HepG2 (cell line): Measurements from ENCODE around the gene TMEM151A. TPM values are rescaled to one million over a fixed set of nuclear protein-coding genes. Genes with fewer than 3 reads are reported as not detected.
A peak's percentile ranks its signal among the peaks of the same experiment; 100 is the strongest.

Experiments used
- CEBPG ChIP-seq: IDR thresholded peaks from 2 replicates; pipeline ENCODE4 v1.6.1; 2016
- CHCHD3 ChIP-seq: sonication (generic); formaldehyde crosslinking; IDR thresholded peaks from 2 replicates; pipeline ENCODE4 v1.8.0; 2022; ENCODE audit warnings: mild to moderate bottlenecking, missing genetic modification reagents, moderate library complexity
- EED ChIP-seq: sonication (generic); formaldehyde crosslinking; IDR thresholded peaks from 2 replicates; pipeline ENCODE4 v1.5.0; 2020; ENCODE audit warnings: mild to moderate bottlenecking, missing genetic modification reagents
- HNF4G ChIP-seq, 2 experiments: sonication (generic) in 1 of 2; formaldehyde crosslinking in 1 of 2; IDR thresholded peaks; 2 replicates each; pipeline versions ENCODE4 v1.4.0 to v1.6.1; 2011 to 2020; ENCODE audit warnings: borderline replicate concordance in 2 of 2, low read depth in 2 of 2, mild to moderate bottlenecking in 2 of 2, low read length in 1 of 2, missing genetic modification reagents in 1 of 2, moderate library complexity in 1 of 2
- HNRNPL ChIP-seq: fragments of 200-400 bp; formaldehyde crosslinking; IDR thresholded peaks from 2 replicates; pipeline ENCODE4 v1.6.1; 2017; ENCODE audit warnings: mild to moderate bottlenecking, low read depth, low read length
- KLF15 ChIP-seq: sonication (generic); formaldehyde crosslinking; IDR thresholded peaks from 2 replicates; pipeline ENCODE4 v1.8.1; 2023; ENCODE audit warnings: borderline replicate concordance, mild to moderate bottlenecking, inconsistent platforms, missing genetic modification reagents, mixed read lengths
- MATR3 ChIP-seq: sonication (generic); formaldehyde crosslinking; IDR thresholded peaks from 2 replicates; pipeline ENCODE4 v1.4.0; 2020; ENCODE audit warnings: missing genetic modification reagents
- MTF2 ChIP-seq: sonication (generic); formaldehyde crosslinking; IDR thresholded peaks from 2 replicates; pipeline ENCODE4 v1.5.0; 2020; ENCODE audit warnings: missing genetic modification reagents, borderline replicate concordance
- PHF5A ChIP-seq: IDR thresholded peaks from one replicate; pipeline ENCODE4 v1.6.1; 2018; ENCODE audit warnings: low read depth, missing genetic modification reagents; ENCODE audit not compliant: unreplicated experiment
- STAG1 ChIP-seq: sonication (generic); formaldehyde crosslinking; IDR thresholded peaks from 2 replicates; pipeline ENCODE4 v1.4.0; 2020; ENCODE audit warnings: missing genetic modification reagents
- YEATS2 ChIP-seq: sonication (generic); formaldehyde crosslinking; IDR thresholded peaks from 2 replicates; pipeline ENCODE4 v1.4.0; 2020; ENCODE audit warnings: missing genetic modification reagents, borderline replicate concordance
- ZFAT ChIP-seq: sonication (generic); formaldehyde crosslinking; conservative IDR thresholded peaks from 2 replicates; pipeline ENCODE4 v1.8.1; 2023; ENCODE audit warnings: missing genetic modification reagents, inconsistent platforms
- ZFYVE20 ChIP-seq: sonication (generic); formaldehyde crosslinking; IDR thresholded peaks from 2 replicates; pipeline ENCODE4 v1.8.0; 2023; ENCODE audit warnings: low read depth, mild to moderate bottlenecking, moderate library complexity, missing genetic modification reagents, borderline replicate concordance
- ZNF136 ChIP-seq: sonication (generic); formaldehyde crosslinking; IDR thresholded peaks from 2 replicates; pipeline ENCODE4 v1.8.1; 2022; ENCODE audit warnings: low read depth, mild to moderate bottlenecking, moderate library complexity, missing genetic modification reagents
- ZNF3 ChIP-seq: IDR thresholded peaks from 2 replicates; pipeline ENCODE4 v1.7.0; 2017; ENCODE audit warnings: inconsistent platforms
- ZNF432 ChIP-seq: sonication (generic); formaldehyde crosslinking; IDR thresholded peaks from 2 replicates; pipeline ENCODE4 v1.5.0; 2020; ENCODE audit warnings: missing genetic modification reagents, mild to moderate bottlenecking, borderline replicate concordance
- ZNF703 ChIP-seq: sonication (generic); formaldehyde crosslinking; IDR thresholded peaks from 2 replicates; pipeline ENCODE4 v1.5.1; 2020; ENCODE audit warnings: missing genetic modification reagents, mild to moderate bottlenecking, moderate library complexity, borderline replicate concordance
- polyA plus RNA-seq, 8 experiments: library from polyadenylated mRNA; depleted of rRNA in 3 of 8; stranded (reverse) in 7 of 8; unstranded in 1 of 8; fragments of >200 nt; fragmentation: Illumina TruSeq in 4 of 8; extraction: Trizol in 4 of 8; gene quantifications; 2 replicates each; pipeline versions ENCODE4 v1.2.1 to v1.2.3, GENCODE V29; 2011 to 2016; ENCODE audit warnings: low read depth in 4 of 8, missing spikeins in 1 of 8, mixed read lengths in 1 of 8; ENCODE audit not compliant: insufficient read depth in 1 of 8
- total RNA-seq, 5 experiments: library from RNA; depleted of rRNA; stranded (reverse); fragments of >200 nt; fragmentation: Illumina TruSeq; extraction: Trizol; gene quantifications; 2 replicates each; pipeline ENCODE4 v1.2.3, GENCODE V29; 2016; ENCODE audit warnings: low read depth in 1 of 5
- TF ChIP-seq, protein P1 (sequence below): sonication (generic); formaldehyde crosslinking; IDR thresholded peaks from 2 replicates; pipeline ENCODE4 v1.4.0; 2020; ENCODE audit warnings: low read depth, mild to moderate bottlenecking, missing genetic modification reagents
- TF ChIP-seq, protein P2 (sequence below): sonication (generic); formaldehyde crosslinking; IDR thresholded peaks from 2 replicates; pipeline ENCODE4 v1.5.1; 2020; ENCODE audit warnings: mild to moderate bottlenecking, moderate library complexity, missing genetic modification reagents
- TF ChIP-seq, protein P3 (sequence below): IDR thresholded peaks from 2 replicates; pipeline ENCODE4 v1.6.1; 2012; ENCODE audit warnings: low read length, improper control_type of control experiment
- TF ChIP-seq, protein P4 (sequence below): sonication (generic); formaldehyde crosslinking; conservative IDR thresholded peaks from 2 replicates; pipeline ENCODE4 v1.4.0; 2020; ENCODE audit warnings: missing genetic modification reagents
- TF ChIP-seq, protein P5 (sequence below): sonication (generic); formaldehyde crosslinking; IDR thresholded peaks from 2 replicates; pipeline ENCODE4 v1.8.1; 2022; ENCODE audit warnings: mild to moderate bottlenecking, missing genetic modification reagents

TMEM151A gene
- total and polyA plus RNA-seq, 2 of the 13 experiments (the other 11 are each of a cell fraction or from before 2014, with no cell fraction given): 0.18 to 0.33 TPM

DNA sequence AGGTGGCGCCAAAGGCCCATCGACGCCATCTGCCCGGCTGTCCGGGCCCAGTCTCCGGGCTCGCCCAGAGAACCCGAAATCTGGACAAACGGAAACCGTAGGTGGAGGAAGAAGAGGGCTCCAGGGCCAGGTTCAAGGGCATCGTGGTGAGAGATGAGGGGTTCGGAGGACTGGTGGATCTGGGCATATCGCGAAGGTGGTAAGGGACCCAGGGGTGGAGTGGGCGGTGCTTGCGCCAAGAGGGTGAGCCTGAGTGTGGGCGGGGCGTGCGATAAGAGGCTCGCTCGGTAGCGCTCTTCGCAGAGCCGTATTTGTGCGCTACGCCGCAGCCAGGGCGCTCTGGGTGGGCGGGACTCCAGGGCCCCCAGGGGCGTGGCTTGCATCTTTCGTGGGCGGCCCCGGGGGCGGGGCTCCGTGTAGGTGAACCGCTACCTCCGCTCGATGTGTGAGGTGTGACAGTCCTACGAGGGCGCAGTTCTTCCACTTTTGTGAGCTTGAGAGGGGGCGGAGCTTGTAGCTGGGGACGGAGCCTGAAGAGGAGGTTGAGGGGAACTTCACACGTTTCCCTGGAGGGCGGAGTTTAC is 20.4 kb downstream of the TMEM151A start (continued):
- TF ChIP-seq KLF15 (CRISPR knock-in tag) (no peak), ZNF703 (no peak), ZNF136 (CRISPR knock-in tag) (no peak), EED (CRISPR knock-in tag) (0 out of 2 replicates have a peak, but pooled peaks have one; percentile 75), ZNF432 (no peak), ZFYVE20 (CRISPR knock-in tag) (no peak), CHCHD3 (CRISPR knock-in tag) (no peak), ZFAT (CRISPR knock-in tag) (no peak), PHF5A (peak; percentile 80), HNRNPL (0 out of 2 replicates have a peak, but pooled peaks have one; percentile 68), STAG1 (CRISPR knock-in tag) (peak; percentile 95), HNF4G (IDR thresholded peaks at IDR 0.05; ENCODE audit: borderline replicate concordance, low read depth, low read length) (no peak), HNF4G (CRISPR knock-in tag; IDR thresholded peaks at IDR 0.05; ENCODE audit: borderline replicate concordance, low read depth) (peak; percentile 19; the same call in 1 of the 2 replicates), ZNF3 (no peak), MATR3 (CRISPR knock-in tag) (no peak), MTF2 (no peak), YEATS2 (CRISPR knock-in tag) (no peak; the same call in 1 of the 2 replicates), CEBPG (CRISPR knock-in tag) (no peak)
- TF ChIP-seq, protein P1, sequence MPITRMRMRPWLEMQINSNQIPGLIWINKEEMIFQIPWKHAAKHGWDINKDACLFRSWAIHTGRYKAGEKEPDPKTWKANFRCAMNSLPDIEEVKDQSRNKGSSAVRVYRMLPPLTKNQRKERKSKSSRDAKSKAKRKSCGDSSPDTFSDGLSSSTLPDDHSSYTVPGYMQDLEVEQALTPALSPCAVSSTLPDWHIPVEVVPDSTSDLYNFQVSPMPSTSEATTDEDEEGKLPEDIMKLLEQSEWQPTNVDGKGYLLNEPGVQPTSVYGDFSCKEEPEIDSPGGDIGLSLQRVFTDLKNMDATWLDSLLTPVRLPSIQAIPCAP (CRISPR knock-in tag): no peak
- TF ChIP-seq, protein P2, sequence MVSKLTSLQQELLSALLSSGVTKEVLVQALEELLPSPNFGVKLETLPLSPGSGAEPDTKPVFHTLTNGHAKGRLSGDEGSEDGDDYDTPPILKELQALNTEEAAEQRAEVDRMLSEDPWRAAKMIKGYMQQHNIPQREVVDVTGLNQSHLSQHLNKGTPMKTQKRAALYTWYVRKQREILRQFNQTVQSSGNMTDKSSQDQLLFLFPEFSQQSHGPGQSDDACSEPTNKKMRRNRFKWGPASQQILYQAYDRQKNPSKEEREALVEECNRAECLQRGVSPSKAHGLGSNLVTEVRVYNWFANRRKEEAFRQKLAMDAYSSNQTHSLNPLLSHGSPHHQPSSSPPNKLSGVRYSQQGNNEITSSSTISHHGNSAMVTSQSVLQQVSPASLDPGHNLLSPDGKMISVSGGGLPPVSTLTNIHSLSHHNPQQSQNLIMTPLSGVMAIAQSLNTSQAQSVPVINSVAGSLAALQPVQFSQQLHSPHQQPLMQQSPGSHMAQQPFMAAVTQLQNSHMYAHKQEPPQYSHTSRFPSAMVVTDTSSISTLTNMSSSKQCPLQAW (CRISPR knock-in tag): peak; percentile 75
- TF ChIP-seq, protein P3, sequence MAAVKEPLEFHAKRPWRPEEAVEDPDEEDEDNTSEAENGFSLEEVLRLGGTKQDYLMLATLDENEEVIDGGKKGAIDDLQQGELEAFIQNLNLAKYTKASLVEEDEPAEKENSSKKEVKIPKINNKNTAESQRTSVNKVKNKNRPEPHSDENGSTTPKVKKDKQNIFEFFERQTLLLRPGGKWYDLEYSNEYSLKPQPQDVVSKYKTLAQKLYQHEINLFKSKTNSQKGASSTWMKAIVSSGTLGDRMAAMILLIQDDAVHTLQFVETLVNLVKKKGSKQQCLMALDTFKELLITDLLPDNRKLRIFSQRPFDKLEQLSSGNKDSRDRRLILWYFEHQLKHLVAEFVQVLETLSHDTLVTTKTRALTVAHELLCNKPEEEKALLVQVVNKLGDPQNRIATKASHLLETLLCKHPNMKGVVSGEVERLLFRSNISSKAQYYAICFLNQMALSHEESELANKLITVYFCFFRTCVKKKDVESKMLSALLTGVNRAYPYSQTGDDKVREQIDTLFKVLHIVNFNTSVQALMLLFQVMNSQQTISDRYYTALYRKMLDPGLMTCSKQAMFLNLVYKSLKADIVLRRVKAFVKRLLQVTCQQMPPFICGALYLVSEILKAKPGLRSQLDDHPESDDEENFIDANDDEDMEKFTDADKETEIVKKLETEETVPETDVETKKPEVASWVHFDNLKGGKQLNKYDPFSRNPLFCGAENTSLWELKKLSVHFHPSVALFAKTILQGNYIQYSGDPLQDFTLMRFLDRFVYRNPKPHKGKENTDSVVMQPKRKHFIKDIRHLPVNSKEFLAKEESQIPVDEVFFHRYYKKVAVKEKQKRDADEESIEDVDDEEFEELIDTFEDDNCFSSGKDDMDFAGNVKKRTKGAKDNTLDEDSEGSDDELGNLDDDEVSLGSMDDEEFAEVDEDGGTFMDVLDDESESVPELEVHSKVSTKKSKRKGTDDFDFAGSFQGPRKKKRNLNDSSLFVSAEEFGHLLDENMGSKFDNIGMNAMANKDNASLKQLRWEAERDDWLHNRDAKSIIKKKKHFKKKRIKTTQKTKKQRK: no peak
- TF ChIP-seq, protein P4, sequence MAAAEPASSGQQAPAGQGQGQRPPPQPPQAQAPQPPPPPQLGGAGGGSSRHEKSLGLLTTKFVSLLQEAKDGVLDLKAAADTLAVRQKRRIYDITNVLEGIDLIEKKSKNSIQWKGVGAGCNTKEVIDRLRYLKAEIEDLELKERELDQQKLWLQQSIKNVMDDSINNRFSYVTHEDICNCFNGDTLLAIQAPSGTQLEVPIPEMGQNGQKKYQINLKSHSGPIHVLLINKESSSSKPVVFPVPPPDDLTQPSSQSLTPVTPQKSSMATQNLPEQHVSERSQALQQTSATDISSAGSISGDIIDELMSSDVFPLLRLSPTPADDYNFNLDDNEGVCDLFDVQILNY (CRISPR knock-in tag): no peak
- TF ChIP-seq, protein P5, sequence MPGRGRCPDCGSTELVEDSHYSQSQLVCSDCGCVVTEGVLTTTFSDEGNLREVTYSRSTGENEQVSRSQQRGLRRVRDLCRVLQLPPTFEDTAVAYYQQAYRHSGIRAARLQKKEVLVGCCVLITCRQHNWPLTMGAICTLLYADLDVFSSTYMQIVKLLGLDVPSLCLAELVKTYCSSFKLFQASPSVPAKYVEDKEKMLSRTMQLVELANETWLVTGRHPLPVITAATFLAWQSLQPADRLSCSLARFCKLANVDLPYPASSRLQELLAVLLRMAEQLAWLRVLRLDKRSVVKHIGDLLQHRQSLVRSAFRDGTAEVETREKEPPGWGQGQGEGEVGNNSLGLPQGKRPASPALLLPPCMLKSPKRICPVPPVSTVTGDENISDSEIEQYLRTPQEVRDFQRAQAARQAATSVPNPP (CRISPR knock-in tag): peak; percentile 22; the same call in 1 of the 2 replicates
